ENCODE data around the gene OR5B12. TPM values are rescaled to one million over a fixed set of nuclear protein-coding genes. Genes with fewer than 3 reads are reported as not detected.

OR5B12 gene
- total RNA-seq, result not detected
- not detected for polyA plus RNA-seq
- long read RNA-seq, donor 1, result 0 reads
- long read RNA-seq, donor 2, result 0 reads
- long read RNA-seq, donor 3, result 0 reads

GRCh38 chr11:58442136-58442535 lies at the start of gene OR5B12:
Gene OR5B12 (minus strand): TSS chr11:58442236. CDS start chr11:58440151, 2,085 bp downstream.
- no peak for ATAC-seq
- Histone ChIP-seq H3K4me1 (no peaks in the 10 kb centered on the region), H3K27me3 (no peaks in the 10 kb centered on the region), H3K27ac (no peak within 1 kb of the TSS), H3K4me3 (no peak within 1 kb of the TSS), H3K36me3 (no peaks in the 10 kb centered on the region), H3K9me3 (peaks cover 0 to 39% (median 21%) of the 10 kb centered on the region in 11 donors)
- WGBS, 2 donors, result 86 to 98% methylated on average over 1 of the region's 1 CpG
- no peak for TF ChIP-seq CTCF (IDR thresholded peaks at IDR 0.05)
- DNase-seq, result no peak
- intact Hi-C loops (cut with DNase I), result no loop called here

GRCh38 chr11:58490827-58491226 lies 48.8 kb upstream of the OR5B12 start:
- H3K4me3 ChIP-seq, result no peak overlapping the region
- H3K27me3 ChIP-seq, result no peaks in the 10 kb centered on the region
- no peaks in the 10 kb centered on the region for H3K36me3 ChIP-seq
- TF ChIP-seq CTCF (IDR thresholded peaks at IDR 0.05), result no peak
- no peaks in the 10 kb centered on the region for H3K9me3 ChIP-seq
- no peak for ATAC-seq
- peaks cover 0 to 6% (median 0%) of the 10 kb centered on the region in 9 donors for H3K4me1 ChIP-seq
- 56 to 73% methylated on average over 2 of the region's 2 CpGs for WGBS, 2 donors
- DNase-seq, result no peak
- intact Hi-C loops (cut with DNase I), result no loop called here
- H3K27ac ChIP-seq, result no peak overlapping the region

DNA sequence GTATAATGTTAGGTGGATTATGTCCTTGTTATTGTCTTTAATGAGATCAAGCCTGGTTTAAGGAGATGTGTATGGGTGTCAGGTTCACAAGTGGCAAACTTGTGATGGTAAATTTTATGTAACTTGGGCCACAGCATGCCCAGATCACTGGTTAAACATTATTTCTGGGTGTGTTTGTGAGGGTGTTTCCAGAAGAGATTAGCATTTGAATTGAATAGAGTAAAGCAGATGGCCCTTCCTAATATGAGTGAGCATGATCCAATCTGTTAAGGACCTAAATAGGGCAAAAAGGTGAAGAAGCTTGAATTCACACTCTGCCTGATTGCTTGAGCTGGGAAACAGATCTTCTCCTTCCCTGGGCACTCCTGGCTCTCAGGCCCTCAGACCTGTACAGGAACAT lies 45.1 kb upstream of the OR5B12 start:
- Histone ChIP-seq H3K9me3 (no peaks in the 10 kb centered on the region), H3K4me3 (no peak overlapping the region), H3K4me1 (no peaks in the 10 kb centered on the region), H3K27ac (no peak overlapping the region), H3K36me3 (no peaks in the 10 kb centered on the region), H3K27me3 (peaks cover 0 to 4% (median 0%) of the 10 kb centered on the region in 7 donors)
- ATAC-seq (no peak), DNase-seq (no peak)
- no peak for TF ChIP-seq CTCF (IDR thresholded peaks at IDR 0.05)
- intact Hi-C loops (cut with DNase I), result no loop called here

DNA sequence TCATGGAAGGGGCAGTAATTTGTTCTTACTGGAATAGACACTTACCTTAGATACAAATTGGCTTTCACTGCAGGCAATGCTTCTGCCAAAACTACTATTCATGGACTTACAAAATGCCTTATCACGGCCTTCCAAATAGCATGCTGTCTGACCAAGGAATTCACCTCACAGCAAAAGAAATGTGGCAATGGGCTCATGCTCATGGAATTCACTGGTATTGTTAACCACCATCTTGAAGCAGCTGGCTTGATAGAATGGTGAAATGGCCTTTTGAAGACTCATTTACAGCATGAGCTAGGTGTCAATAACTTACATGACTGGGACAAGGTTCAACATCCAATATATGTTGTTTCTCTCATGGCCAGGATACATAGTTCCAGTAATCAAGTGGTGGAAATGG lies 43.9 kb upstream of the OR5B12 start:
- no peaks in the 10 kb centered on the region for H3K36me3 ChIP-seq
- DNase-seq (no peak), ATAC-seq (no peak)
- H3K27ac ChIP-seq, result no peak overlapping the region
- TF ChIP-seq CTCF (IDR thresholded peaks at IDR 0.05), result no peak
- peaks cover 0 to 4% (median 0%) of the 10 kb centered on the region in 7 donors for H3K27me3 ChIP-seq
- WGBS, 2 donors, result 91 to 94% methylated on average over 1 of the region's 1 CpG
- intact Hi-C loops (cut with DNase I), result no loop called here
- no peaks in the 10 kb centered on the region for H3K4me1 ChIP-seq
- no peak overlapping the region for H3K4me3 ChIP-seq
- no peaks in the 10 kb centered on the region for H3K9me3 ChIP-seq
